Tongue (tissue), 2 donors: ENCODE measurements around the gene NT5E. TPM values are rescaled to one million over a fixed set of nuclear protein-coding genes. Genes with fewer than 3 reads are reported as not detected.
"Not testable (repeated sequence)": the region's sequence is repeated elsewhere in the genome, so short reads cannot be mapped to it uniquely, and the experiment has no call there.

Experiments used
- DNase-seq: peaks from one replicate; pipeline ENCODE4 v3.0.0-alpha.2; 2015
- total RNA-seq: library from RNA; depleted of rRNA; stranded (reverse); fragments of >200 nt; gene quantifications from one replicate; pipeline ENCODE4 v1.2.3, GENCODE V29; 2014

Gene NT5E
- total RNA-seq: 22.3 TPM

DNA sequence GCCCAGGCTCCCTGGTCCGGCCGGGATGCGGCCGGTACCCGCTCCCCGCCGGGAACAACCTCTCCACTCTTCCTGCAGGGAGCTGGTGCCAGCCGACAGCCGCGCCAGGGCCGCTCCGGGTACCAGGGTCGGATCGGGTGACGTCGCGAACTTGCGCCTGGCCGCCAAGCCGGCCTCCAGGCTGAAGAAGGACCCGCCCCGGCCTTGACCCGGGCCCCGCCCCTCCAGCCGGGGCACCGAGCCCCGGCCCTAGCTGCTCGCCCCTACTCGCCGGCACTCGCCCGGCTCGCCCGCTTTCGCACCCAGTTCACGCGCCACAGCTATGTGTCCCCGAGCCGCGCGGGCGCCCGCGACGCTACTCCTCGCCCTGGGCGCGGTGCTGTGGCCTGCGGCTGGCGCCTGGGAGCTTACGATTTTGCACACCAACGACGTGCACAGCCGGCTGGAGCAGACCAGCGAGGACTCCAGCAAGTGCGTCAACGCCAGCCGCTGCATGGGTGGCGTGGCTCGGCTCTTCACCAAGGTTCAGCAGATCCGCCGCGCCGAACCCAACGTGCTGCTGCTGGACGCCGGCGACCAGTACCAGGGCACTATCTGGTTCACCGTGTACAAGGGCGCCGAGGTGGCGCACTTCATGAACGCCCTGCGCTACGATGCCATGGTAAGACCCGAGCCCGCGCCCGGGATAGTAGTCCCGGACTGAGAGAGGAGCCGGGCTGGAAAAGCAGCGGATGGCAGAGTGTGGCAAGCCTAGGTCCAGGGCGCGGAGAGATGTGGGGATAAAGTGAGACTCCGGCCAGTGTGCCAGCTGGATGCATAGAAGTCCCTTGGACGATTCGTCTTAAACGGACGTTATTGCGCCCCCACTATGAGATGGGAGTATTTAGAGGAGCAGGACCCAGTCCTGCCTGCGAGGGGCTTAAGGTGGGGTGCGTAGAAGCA is at the start of gene NT5E:
TSS of gene NT5E (plus strand) at position 266 of the 942 bp plus-strand sequence. CDS start at position 323, 57 bp downstream.
- DNase-seq: peak; percentile 71

DNA sequence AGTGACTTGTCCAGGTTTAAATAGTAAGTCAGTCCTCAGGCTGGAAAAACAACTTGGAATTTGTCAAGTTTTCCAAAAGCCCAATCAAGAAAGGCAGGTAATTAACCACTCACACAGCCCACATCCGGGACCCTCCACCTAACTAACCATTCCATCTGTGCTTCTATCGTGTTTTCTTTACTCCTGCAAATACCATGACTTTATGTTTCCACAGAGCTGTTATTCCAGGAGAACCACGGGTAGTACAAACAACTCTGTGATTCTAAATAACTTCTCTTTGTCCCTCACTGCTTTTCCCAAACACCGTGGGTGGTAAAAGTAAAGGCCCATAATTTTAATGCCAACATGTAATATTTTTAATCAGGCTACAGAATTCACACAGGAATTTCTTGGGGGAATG is 49.6 kb upstream of the NT5E start:
- DNase-seq: no peak

DNA sequence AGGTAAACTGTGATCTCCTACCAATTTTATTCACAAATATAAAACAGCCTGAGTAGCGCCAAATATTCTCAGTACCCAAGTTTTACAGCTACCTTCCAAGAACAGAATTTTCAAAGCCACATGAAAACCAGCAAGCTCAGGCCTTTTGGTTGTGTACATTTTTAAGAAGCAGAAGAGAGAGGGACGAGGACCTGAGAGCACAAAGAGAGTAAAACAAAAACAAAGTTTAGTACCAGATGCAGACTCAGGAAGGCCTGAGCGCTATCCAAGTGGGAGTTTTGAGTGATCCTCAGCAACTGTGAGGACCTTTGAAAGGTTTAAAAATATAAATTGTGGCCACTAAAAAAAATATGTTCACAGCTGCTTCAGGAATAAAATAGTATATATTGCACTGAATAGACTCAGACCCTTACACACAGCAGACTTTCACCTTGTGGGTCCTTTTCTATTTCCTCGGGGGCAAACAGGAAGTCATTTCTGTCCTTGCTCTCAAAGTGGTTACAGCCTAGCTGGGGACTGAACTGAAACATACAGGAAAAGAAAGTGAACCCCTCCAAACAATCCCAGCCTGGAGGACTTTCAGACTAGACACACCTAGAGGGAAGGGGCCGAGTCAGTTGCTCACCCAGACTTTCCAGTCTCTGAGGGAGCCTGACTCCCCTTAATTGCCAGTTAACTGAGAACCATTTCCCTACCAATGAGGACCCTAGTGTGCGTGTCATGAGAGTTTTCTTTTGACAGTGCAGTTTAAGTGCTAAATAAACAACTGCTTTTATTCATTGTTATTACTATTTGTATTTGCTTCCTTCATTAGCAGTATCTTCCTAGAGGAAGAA is 48.5 kb upstream of the NT5E start:
- DNase-seq: peak; percentile 9

DNA sequence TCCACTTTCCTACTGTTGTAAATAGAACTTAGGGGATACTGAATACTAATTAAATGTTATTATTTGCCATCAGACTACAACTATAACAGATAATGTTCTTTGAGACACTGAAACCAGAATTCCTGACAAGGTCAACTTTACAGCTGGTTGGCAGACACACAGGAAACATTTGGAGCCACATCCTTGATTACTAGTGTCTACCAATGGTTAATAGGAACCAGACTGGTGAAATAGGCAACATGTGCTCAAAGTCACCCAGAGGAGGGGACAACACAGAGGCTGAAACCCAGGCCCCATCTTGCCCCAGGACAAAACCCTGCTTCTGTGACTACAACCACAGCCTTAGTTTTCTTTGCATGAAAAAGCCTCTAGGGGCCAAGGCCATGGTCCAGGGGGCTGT is 47.8 kb upstream of the NT5E start:
- no peak for DNase-seq

GRCh38 chr6:85402922-85403321 is 47.0 kb upstream of the NT5E start:
- no peak for DNase-seq

GRCh38 chr6:85403331-85404015 is 46.4 kb upstream of the NT5E start:
- no peak for DNase-seq

DNA sequence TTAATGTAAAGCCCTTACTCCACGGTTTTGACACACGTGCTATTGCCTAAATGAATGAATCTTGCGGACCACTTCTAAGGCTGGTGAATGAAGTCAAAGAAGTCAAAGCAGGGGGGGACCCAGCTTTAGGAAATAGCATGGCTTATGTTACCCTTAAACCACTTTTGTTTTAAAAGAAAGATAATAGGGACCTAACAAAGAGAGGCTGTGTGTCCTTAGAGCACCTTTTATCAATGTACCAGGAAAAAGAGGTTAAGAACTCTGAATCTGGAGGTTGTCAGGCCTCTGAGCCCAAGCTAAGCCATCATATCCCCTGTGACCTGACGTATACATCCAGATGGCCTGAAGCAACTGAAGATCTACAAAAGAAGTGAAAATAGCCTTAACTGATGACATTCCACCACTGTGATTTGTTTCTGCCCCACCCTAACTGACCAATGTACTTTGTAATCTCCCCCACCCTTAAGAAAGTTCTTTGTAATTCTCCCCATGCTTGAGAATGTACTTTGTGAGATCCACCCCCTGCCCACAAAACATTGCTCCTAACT is 45.8 kb upstream of the NT5E start:
- not testable (repeated sequence) for DNase-seq

GRCh38 chr6:85404564-85405174 is 45.2 kb upstream of the NT5E start:
- peak; percentile 17 for DNase-seq

DNA sequence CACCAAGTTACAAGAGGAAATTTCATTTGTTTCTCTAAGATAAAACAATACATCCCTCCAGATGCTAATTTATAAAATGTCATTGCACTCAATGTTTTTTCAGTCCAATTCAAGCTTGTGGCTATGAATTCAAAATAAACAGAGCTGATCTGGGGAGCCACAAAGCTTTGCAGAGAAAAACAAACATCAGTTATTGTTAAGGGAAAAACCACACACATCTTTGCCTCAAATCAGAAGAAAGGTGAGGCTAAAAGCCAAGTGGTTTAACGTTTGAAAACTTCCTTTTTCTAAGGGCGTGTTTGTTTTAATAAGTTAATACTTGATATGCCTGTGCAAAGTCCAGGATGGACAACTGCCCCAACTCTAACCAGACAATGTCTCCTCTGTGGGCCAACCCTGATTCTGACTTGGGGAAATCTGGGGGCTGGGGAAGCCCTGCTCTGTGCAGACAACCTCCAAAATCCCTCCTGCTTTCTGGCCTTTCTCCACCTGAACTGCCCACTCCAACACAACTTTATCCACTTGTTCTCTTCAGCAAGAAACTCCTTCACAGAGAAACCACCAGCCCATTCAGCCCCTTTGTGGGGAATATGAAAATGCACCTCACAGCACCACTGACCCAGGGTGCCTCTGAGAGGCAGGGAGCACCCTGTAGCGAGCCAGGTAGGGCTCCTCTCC is 44.6 kb upstream of the NT5E start:
- peak; percentile 11 for DNase-seq

GRCh38 chr6:85405853-85406198 is 44.1 kb upstream of the NT5E start:
- DNase-seq: no peak

DNA sequence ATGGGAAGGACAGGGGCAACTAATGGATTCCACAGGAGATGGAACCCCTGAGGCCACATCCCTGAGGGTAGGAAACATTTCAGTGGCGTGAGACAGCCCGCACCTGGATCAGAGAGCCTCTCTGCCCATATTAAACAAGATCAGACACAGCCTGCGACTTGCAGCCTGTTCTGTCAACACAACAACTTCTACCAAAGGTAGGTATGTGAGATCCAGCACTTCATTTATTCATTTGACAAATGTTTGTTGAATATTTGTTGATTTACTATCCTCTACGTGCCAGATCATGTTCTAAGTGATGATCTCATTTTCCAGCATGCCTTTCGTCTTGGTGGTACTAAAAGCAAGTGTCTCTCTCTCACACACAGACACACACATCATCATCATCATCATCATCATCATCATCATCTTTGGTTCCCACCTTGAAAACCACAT is 43.2 kb upstream of the NT5E start:
- DNase-seq: no peak

DNA sequence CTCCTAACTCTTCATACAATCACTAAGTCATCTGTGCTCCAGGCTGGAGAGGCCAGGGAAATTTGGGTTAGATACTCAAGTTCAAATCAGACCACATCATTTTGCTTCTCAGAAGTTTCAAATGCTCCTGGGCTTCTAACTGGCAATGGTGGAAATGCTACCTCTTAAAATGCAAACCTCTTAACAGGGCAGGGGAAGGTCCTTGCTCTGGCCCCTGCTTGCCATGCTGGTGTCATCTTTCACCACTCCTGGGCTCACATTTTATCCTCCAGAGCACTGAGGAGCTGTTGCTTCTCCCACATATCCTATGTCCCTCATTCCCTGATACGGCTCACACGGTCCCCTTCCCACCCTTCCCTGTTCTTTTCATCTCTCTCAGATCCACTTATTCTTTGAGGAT is 41.8 kb upstream of the NT5E start:
- DNase-seq: no peak

DNA sequence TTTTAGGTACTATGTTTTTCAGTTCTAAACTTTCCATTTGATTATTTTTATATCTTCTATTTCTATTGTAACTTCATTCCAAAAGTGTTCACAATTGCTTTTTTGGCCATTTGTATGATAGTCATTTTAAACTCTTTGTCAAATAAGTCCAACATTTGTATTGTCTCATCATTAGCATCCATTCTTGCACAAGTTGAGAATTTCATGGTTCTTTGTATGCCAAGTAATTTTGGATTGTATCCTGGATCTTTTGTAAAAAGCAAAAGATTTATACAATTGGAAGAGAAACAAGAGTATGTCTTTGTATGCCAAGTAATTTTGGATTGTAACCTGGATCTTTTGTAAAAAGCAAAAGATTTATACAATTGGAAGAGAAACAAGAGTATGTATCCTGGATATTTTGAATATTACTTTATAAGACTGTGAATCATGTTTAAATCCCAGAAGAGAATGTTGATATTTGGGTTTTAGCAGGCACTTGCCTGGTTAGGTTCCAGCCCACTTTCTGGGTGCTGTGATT is 36.9 kb upstream of the NT5E start:
- DNase-seq: peak; percentile 71

- DNase-seq: no peak
Measured at GRCh38 chr6:85416049-85416448, 33.8 kb upstream of the NT5E start.

DNA sequence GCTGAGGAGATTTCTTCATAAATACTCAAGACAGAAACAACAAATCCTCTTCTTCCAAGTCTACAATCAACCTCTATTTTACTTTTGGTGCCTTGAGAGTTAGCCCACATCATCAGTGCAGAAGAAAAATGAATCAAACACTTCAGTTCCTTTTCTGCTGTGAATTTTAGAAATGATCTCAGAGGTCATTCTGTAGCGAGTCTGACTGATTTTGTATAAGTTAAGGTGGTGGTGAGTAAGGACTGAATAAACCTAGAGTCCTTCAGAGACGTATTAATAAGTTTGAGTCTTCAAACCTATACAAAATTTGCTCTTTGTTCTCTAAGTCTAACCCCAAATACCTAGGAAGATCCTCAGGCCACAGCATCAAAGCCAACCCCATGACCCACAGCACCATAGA is 33.1 kb upstream of the NT5E start:
- no peak for DNase-seq

DNA sequence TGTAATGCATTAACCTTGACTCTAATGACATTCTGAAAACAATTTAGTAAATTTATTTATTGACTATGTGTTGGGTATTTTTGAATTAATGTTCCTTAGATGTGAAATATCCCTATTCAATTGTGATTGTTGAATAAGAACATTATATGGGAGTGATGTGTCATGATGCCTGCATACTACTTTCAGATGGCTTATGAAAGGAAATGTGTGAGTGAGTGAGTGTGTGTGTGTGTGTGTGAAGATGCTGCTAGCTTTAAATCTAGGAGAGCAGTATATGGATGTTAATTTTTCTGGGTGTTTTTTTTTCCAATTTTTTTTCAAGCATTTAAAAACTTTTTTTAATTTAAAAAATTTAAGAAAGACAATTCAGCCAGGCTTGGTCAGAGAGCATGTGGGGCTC is 32.5 kb upstream of the NT5E start:
- DNase-seq: no peak

- no peak for DNase-seq
Measured at GRCh38 chr6:85418059-85418458, 31.8 kb upstream of the NT5E start.

- no peak for DNase-seq
Measured at GRCh38 chr6:85419046-85419759, 30.7 kb upstream of the NT5E start.

GRCh38 chr6:85420551-85420950 is 29.3 kb upstream of the NT5E start:
- DNase-seq: no peak

GRCh38 chr6:85421181-85421580 is 28.7 kb upstream of the NT5E start:
- DNase-seq: no peak
